ENCODE results near the gene HYAL3.
"Not testable (repeated sequence)": the region's sequence is repeated elsewhere in the genome, so short reads cannot be mapped to it uniquely, and the experiment has no call there.

The HYAL3 gene

DNA sequence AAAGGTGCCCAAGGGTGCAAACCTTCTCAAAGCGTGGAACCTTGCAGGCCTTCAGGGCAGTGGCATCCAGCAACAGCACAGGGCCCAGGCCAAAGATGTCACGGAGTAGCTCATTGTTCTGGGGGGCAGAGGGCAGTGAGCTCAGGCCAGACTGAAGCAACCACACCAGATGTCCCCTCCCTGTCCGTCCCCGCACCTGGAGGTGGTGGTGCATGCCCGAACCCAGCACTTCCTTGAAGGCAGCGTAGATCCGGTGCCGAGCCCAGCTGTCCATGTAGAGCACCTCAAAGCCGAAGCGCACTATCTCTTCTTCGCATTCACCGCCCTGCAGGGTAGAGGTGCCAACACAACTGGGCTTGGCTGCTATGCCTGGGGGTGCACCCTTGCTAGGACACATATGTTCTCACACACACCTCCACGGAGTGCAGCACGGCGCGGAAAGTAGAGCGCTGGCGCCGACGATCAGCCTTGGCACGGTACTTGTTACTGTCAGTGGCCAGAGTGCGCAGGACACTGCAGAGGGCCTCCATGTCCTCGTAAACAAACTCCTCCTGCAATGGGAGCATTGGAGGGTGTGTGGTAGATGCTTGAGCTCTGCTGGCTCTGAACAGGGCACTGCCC, 10.7 kb downstream of the HYAL3 start:
- DNase-seq, result no peak

- no peak for DNase-seq
Observed at GRCh38 chr3:50287262-50287661, 11.9 kb downstream of the HYAL3 start.

- DNase-seq, result no peak
Observed at GRCh38 chr3:50286322-50287227, 12.6 kb downstream of the HYAL3 start.

DNA sequence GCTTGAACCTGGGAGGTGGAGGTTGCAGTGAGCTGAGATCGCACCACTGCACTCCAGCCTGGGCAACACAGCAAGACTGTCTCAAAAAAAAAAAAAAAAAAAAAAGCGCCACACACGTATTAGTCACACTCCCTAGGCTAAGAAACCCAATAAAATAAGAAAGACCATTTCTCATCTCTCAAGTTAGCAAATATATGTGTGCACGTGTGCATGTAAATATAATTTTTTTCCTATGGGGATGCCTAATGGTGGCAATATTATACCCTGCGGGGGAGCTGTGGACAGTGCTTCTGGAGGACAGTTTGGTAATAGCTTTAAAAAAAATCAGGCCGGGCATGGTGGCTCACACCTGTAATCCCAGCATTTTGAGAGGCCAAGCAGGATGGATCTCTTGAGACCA, 15.1 kb downstream of the HYAL3 start:
- DNase-seq, result not testable (repeated sequence)

GRCh38 chr3:50279255-50280016, 19.8 kb downstream of the HYAL3 start:
- DNase-seq, result no peak

- DNase-seq, result no peak
Observed at GRCh38 chr3:50278880-50279224, 20.4 kb downstream of the HYAL3 start, which contains the start of gene LSMEM2. Gene LSMEM2, plus strand, starts transcription at chr3:50279087. Its CDS starts 27 bp downstream, at chr3:50279114.

GRCh38 chr3:50278123-50278879, 20.9 kb downstream of the HYAL3 start:
- DNase-seq, result no peak

GRCh38 chr3:50276762-50277101, 22.5 kb downstream of the HYAL3 start:
- DNase-seq, result no peak

DNA sequence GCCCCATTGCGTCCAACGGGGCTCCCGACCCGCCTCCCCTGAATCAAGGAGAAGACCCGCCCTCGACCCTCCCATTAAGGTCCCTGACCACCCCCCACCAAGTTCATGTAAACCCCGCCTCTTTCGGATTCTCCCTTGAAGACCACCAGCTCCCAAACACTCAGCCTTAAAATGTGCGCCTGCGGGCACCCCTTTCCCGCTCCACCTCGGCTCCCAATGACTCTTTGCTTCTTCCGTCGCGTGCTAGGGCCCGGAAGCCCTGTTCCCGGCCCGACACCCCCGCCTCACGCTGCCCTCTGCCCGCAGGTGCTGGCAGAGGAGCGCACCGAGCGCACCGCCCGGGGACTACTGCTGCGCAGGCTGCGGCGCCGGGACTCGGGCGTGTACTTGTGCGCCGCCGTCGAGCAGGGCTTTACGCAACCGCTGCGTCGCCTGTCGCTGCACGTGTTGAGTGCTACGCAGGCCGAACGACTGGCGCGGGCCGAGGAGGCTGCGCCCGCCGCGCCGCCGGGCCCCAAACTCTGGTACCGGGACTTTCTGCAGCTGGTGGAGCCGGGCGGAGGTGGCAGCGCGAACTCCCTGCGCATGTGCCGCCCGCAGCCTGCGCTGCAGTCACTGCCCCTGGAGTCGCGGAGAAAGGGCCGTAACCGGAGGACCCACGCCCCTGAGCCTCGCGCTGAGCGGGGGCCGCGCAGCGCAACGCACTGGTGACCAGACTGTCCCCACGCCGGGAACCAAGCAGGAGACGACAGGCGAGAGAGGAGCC, 23.0 kb downstream of the HYAL3 start:
- DNase-seq, result no peak

GRCh38 chr3:50275141-50275995, 23.8 kb downstream of the HYAL3 start:
- DNase-seq, result no peak

DNA sequence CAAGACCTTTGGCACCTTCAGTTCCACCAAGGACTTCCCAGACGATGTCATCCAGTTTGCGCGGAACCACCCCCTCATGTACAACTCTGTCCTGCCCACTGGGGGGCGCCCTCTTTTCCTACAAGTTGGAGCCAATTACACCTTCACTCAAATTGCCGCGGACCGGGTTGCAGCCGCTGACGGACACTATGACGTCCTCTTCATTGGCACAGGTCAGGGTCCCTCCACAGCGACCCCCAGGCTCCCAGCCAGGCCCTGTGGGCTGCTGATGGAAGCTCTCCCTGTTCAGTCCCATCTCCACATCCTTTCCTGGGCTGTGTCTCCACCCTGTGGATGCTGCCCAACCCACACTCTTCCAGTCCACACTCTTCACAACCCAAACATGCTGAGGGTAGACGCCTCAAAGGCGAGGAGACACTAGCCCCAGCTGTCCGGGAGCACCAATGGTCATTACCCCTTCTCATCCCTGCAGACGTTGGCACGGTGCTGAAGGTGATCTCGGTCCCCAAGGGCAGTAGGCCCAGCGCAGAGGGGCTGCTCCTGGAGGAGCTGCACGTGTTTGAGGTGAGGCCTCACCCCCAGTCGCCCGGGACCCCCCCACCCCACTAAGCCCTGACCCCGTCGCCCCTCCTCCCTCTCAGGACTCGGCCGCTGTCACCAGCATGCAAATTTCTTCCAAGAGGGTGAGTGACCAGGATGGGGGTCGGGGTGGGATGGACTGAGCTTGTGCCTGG, 24.7 kb downstream of the HYAL3 start:
- no peak for DNase-seq

DNA sequence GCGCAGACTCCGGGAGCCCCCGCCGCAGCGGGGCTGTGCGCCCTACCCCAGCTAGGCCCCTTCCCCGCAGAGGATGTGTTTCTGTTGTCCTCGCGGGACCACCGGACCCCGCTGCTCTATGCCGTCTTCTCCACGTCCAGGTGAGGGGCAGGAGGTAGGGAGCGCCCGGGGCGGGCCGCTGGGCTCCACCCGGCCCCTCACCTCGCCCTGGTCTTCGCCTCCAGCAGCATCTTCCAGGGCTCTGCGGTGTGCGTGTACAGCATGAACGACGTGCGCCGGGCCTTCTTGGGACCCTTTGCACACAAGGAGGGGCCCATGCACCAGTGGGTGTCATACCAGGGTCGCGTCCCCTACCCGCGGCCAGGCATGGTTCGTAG, 25.5 kb downstream of the HYAL3 start:
- no peak for DNase-seq

DNA sequence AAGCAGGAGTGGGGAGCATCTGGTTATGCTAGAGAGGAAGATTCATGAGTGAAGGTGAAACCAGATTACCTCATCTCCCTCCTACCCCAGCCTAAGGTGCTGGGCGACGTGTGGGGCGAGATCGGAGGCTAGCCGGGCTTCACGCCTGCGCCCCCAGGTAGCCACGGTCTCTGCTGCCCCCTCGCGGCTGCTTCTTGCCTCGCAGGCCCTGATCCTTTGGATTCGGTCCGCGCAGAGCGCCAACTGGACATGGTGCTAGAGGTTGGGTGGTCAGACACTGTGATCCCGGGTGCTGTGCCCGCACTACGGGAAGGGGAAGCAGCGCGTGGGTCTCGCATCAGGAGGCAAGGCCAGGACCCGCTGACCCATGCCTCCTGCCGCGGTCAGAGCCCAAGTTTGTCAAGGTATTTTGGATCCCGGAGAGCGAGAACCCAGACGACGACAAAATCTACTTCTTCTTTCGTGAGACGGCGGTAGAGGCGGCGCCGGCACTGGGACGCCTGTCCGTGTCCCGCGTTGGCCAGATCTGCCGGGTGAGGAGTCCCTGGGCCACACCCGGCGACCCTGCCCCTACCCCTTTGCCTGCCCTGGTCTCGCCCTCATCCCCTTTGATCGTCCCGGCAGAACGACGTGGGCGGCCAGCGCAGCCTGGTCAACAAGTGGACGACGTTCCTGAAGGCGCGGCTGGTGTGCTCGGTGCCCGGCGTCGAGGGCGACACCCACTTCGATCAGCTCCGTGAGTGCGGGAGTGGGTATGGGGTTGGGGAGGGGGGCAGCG, 26.1 kb downstream of the HYAL3 start:
- DNase-seq, result no peak

DNA sequence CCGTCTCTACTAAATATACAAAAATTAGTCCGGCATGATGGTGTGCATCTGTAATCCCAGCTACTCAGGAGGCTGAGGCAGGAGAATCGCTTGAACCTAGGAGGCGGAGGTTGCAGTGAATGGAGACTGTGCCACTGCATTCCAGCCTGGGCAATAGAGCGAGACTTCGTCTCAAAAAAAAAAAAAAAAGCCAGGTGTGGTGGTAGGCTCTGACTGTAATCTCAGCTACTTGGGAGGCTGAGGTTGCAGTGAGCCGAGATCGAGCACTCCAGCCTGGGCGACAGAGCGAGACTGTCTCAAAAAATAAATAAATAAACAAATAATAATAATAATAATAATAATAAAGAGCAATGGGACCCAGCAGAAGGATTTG, 26.7 kb downstream of the HYAL3 start:
- not testable (repeated sequence) for DNase-seq

GRCh38 chr3:50271314-50271936, 27.8 kb downstream of the HYAL3 start:
- no peak for DNase-seq

DNA sequence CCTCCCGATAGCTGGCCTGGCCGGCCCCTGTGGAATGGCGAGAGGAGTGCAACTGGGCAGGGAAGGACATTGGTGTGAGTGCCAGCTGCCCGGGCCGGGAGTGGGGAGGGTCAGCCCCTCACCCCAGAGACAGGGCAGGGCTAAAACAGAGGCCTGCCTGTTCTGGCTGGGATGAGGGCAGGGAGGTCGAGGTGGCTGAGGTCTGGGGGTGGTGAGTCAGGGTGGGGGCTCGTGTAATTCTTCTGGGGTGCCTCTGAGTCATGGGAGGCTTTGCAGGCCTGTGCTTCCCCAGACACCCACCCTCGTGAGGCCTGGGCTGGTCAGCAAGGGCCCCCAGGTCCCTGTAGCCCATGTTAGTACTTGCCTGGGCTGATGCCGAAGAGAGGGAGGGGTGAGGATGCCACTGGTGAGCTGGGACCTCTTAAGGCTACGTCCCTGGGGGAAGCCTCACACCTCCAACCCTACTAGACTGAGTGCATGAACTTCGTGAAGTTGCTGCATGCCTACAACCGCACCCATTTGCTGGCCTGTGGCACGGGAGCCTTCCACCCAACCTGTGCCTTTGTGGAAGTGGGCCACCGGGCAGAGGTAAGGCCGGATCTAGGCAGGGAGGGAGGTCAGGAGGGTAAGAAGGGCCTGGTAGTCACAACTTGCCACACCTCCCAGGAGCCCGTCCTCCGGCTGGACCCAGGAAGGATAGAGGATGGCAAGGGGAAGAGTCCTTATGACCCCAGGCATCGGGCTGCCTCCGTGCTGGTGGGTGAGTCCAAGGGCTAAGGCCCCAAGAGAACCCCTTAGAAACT, 28.6 kb downstream of the HYAL3 start:
- DNase-seq, result no peak

DNA sequence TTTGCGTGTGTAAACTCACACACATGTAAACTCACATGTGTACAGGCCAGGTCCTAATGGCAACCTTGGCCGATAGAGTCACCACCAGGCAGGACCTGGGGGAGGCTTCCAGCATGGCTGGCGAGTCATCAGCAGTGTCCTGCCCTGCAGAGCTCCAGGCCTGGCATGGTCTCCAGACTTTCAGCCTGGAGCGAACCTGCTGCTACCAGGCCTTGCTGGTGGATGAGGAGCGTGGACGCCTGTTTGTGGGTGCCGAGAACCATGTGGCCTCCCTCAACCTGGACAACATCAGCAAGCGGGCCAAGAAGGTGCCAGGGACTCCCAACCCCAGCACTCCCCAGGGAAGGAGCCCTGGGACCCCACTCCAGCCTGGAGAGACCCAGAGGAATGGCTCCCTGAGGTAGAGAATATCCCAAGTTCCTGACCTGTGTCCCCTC, 29.2 kb downstream of the HYAL3 start:
- no peak for DNase-seq

DNA sequence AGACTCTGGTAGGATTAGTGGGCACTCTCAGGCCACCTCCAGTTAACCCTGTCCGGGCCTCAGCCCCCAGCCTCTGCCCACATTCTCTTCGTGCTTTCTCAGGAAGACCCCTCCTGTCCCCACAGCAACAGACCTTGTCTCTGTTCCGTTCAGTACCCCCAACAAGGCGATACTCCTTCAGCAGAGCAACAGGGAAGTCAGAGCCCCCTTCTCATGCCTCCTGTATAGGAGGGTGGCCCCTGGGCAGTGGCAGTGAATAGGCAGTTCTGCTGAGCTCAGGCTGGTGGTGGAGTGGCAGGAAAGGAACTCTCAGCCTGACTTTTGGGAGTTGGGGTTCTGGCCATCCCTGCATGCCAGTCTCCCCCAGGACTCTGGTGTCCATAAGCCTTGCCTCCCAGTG, 29.7 kb downstream of the HYAL3 start:
- no peak for DNase-seq

Data from DMS 273 treated with DMSO at 0.1 percent for 48 hours (cell line).